Fibroblast of lung (primary cell): Measurements from ENCODE around the gene NDUFB2.

ENCODE experiments used
- CTCF ChIP-seq, 2 donors: IDR thresholded peaks in 1 of 2; conservative IDR thresholded peaks in 1 of 2; 1 replicate in 1 of 2; 2 replicates in 1 of 2; pipeline ENCODE4 v1.5.1; 2011 to 2012; ENCODE audit warnings: low read length in 2 of 2, control low read depth in 1 of 2, inconsistent platforms in 1 of 2, low read depth in 1 of 2, mild to moderate bottlenecking in 1 of 2
- EZH2 ChIP-seq: IDR thresholded peaks from 2 replicates; pipeline ENCODE4 v1.5.1; 2012; ENCODE audit warnings: low read length, control low read depth, mild to moderate bottlenecking; ENCODE audit errors: missing control alignments

- no peak for TF ChIP-seq CTCF (conservative IDR thresholded peaks at IDR 0.05 in 1 of 2, IDR thresholded peaks at IDR 0.05 in 1 of 2; ENCODE audit: low read depth in 1 of 2, low read length in 2 of 2)
- TF ChIP-seq EZH2 = no peak
These were observed 27.1 kb downstream of the NDUFB2 start for GRCh38 chr7:140723574-140723973.
